ENCODE results near the gene SLC27A2.
"Not testable (repeated sequence)": the region's sequence is repeated elsewhere in the genome, so short reads cannot be mapped to it uniquely, and the experiment has no call there.

The SLC27A2 gene

GRCh38 chr15:50164458-50164857 is 17.5 kb upstream of the SLC27A2 start:
- no peak for DNase-seq

- DNase-seq, result no peak
Measured at GRCh38 chr15:50166216-50166615, 15.8 kb upstream of the SLC27A2 start.

- DNase-seq, result no peak
Measured at GRCh38 chr15:50167110-50167509, 14.9 kb upstream of the SLC27A2 start.

GRCh38 chr15:50168379-50168778 is 13.6 kb upstream of the SLC27A2 start:
- DNase-seq, result no peak

GRCh38 chr15:50168783-50169411 is 13.1 kb upstream of the SLC27A2 start:
- no peak for DNase-seq

GRCh38 chr15:50172360-50172895 is 9.6 kb upstream of the SLC27A2 start:
- not testable (repeated sequence) for DNase-seq

GRCh38 chr15:50176869-50177268 is 5.1 kb upstream of the SLC27A2 start:
- no peak for DNase-seq

GRCh38 chr15:50180091-50180490 is 1.9 kb upstream of the SLC27A2 start:
- DNase-seq, result no peak

GRCh38 chr15:50180582-50180981 is 1.4 kb upstream of the SLC27A2 start:
- DNase-seq, result no peak

- DNase-seq, result peak; percentile 40
Measured at GRCh38 chr15:50181201-50181968, 611 bp upstream of the SLC27A2 start.

- DNase-seq, result peak; percentile 71
Measured at GRCh38 chr15:50182219-50183013, 420 bp downstream of the SLC27A2 start.

GRCh38 chr15:50183112-50183794 is 1.3 kb downstream of the SLC27A2 start:
- DNase-seq, result no peak

GRCh38 chr15:50184863-50185504 is 3.0 kb downstream of the SLC27A2 start:
- no peak for DNase-seq

GRCh38 chr15:50186090-50186489 is 4.1 kb downstream of the SLC27A2 start:
- no peak for DNase-seq

GRCh38 chr15:50186752-50187151 is 4.8 kb downstream of the SLC27A2 start:
- DNase-seq, result no peak

- DNase-seq, result no peak
Measured at GRCh38 chr15:50187525-50187924, 5.5 kb downstream of the SLC27A2 start.

- no peak for DNase-seq
Measured at GRCh38 chr15:50187997-50188396, 6.0 kb downstream of the SLC27A2 start.

GRCh38 chr15:50188793-50189192 is 6.8 kb downstream of the SLC27A2 start:
- not testable (repeated sequence) for DNase-seq

GRCh38 chr15:50189633-50190032 is 7.6 kb downstream of the SLC27A2 start:
- no peak for DNase-seq

GRCh38 chr15:50190166-50190570 is 8.2 kb downstream of the SLC27A2 start:
- no peak for DNase-seq

- no peak for DNase-seq
Measured at GRCh38 chr15:50190723-50191122, 8.7 kb downstream of the SLC27A2 start.

GRCh38 chr15:50192164-50192563 is 10.2 kb downstream of the SLC27A2 start:
- no peak for DNase-seq

Measured in NCI-H146 (cell line).